Naive thymus-derived CD4-positive, alpha-beta T cell (primary cell): ENCODE results near the gene GPC6. TPM values are rescaled to one million over a fixed set of nuclear protein-coding genes. Genes with fewer than 3 reads are reported as not detected.

Experiments used
- ATAC-seq: fragments of 150-1000 bp; cut with Tn5 transposase; 2 replicates; pipeline ENCODE4 v1.10.0; 2021; ENCODE audit warnings: mild to moderate bottlenecking, moderate library complexity
- CTCF ChIA-PET: fragments of 350-600 bp; sonication (Branson Sonifier 250); formaldehyde crosslinking; loops from one replicate; lab custom pipeline; 2021; ENCODE audit warnings: antibody characterized with exemption; lab: Charles Lee
- POLR2A ChIA-PET: fragments of 350-600 bp; sonication (Branson Sonifier 250); formaldehyde crosslinking; loops from one replicate; lab custom pipeline; 2021; ENCODE audit warnings: antibody characterized with exemption, inconsistent platforms; lab: Charles Lee
- DNase-seq, 9 donors: peaks; one replicate each; pipeline versions ENCODE4 v3.0.0 to v3.0.0-alpha.2; 2020 to 2022; ENCODE audit warnings: mixed read lengths in 1 of 9
- H3K27ac ChIP-seq: one replicate; pipeline ENCODE4 v1.7.0; 2013; ENCODE audit warnings: mild to moderate bottlenecking, low read depth, low read length, moderate library complexity
- H3K27me3 ChIP-seq, 2 donors: one replicate each; pipeline ENCODE4 v1.7.0; 2013; ENCODE audit warnings: low read length in 2 of 2, mild to moderate bottlenecking in 2 of 2, moderate library complexity in 2 of 2; ENCODE audit not compliant: control insufficient read depth in 2 of 2, insufficient read depth in 2 of 2
- H3K36me3 ChIP-seq, 3 experiments: 1 replicate in 2 of 3; 2 replicates in 1 of 3; pipeline ENCODE4 v1.7.0; 2013; ENCODE audit warnings: low read length in 3 of 3, mild to moderate bottlenecking in 3 of 3, moderate library complexity in 1 of 3; ENCODE audit not compliant: insufficient read depth in 3 of 3, control insufficient read depth in 2 of 3
- H3K4me1 ChIP-seq, 2 donors: one replicate each; pipeline ENCODE4 v1.7.0; 2013; ENCODE audit warnings: low read length in 2 of 2, mild to moderate bottlenecking in 2 of 2, moderate library complexity in 1 of 2; ENCODE audit not compliant: control insufficient read depth in 2 of 2, insufficient read depth in 2 of 2
- H3K4me3 ChIP-seq: 2 replicates; pipeline ENCODE4 v1.7.0; 2013; ENCODE audit warnings: mild to moderate bottlenecking, low read length
- H3K9me3 ChIP-seq, 3 experiments: 1 replicate in 2 of 3; 2 replicates in 1 of 3; pipeline ENCODE4 v1.7.0; 2013; ENCODE audit warnings: low read length in 3 of 3; ENCODE audit not compliant: control insufficient read depth in 2 of 3
- H3K27ac Mint-ChIP-seq, 9 donors: one replicate each; pipeline ENCODE4 v1.8.0; 2020 to 2022; ENCODE audit warnings: mixed read lengths in 9 of 9, mild to moderate bottlenecking in 8 of 9, moderate library complexity in 5 of 9, inconsistent platforms in 2 of 9
- H3K27me3 Mint-ChIP-seq, 5 donors: one replicate each; pipeline ENCODE4 v1.8.0; 2021 to 2022; ENCODE audit warnings: mixed read lengths in 5 of 5, mild to moderate bottlenecking in 1 of 5
- H3K36me3 Mint-ChIP-seq, 5 donors: one replicate each; pipeline ENCODE4 v1.8.0; 2020 to 2022; ENCODE audit warnings: mixed read lengths in 5 of 5, mild to moderate bottlenecking in 3 of 5, inconsistent platforms in 1 of 5
- H3K4me1 Mint-ChIP-seq, 7 donors: one replicate each; pipeline ENCODE4 v1.8.0; 2020 to 2022; ENCODE audit warnings: mixed read lengths in 7 of 7, mild to moderate bottlenecking in 3 of 7, inconsistent platforms in 1 of 7
- H3K4me3 Mint-ChIP-seq, 10 donors: one replicate each; pipeline ENCODE4 v1.8.0; 2020 to 2022; ENCODE audit warnings: mild to moderate bottlenecking in 10 of 10, mixed read lengths in 10 of 10, moderate library complexity in 6 of 10, inconsistent platforms in 2 of 10
- H3K9me3 Mint-ChIP-seq, 11 donors: one replicate each; pipeline ENCODE4 v1.8.0; 2020 to 2022; ENCODE audit warnings: mixed read lengths in 11 of 11, mild to moderate bottlenecking in 4 of 11, inconsistent platforms in 1 of 11, moderate library complexity in 1 of 11
- intact Hi-C, 2 donors: fragments of 100-400 bp; cut with micrococcal nuclease; formaldehyde crosslinking; loops; one replicate each; pipeline ENCODE4 v1.15.1; 2023
- polyA plus RNA-seq, 2 donors: library from polyadenylated mRNA; unstranded; fragments of 300-500 nt; fragmentation: Illumina TruSeq; gene quantifications; one replicate each; pipeline ENCODE4 v1.2.3, GENCODE V29; 2021
- total RNA-seq, 6 experiments: library from RNA in 5 of 6; stranded (reverse) in 5 of 6; gene quantifications; 1 replicate in 5 of 6; 2 replicates in 1 of 6; pipeline ENCODE4 v1.2.3 and lab custom pipeline; 2021 to 2026

GPC6 gene
- total and polyA plus RNA-seq, 7 experiments from 2014 or later, result not detected

GRCh38 chr13:94408314-94409036, 1181.9 kb downstream of the GPC6 start:
- no peaks in the 10 kb centered on the region for H3K4me1 ChIP-seq
- H3K27ac ChIP-seq, result no peak overlapping the region
- no peak overlapping the region for H3K27ac Mint-ChIP-seq
- no peak overlapping the region for H3K4me3 ChIP-seq
- ATAC-seq (no peak), DNase-seq (no peak)
- H3K4me3 Mint-ChIP-seq, result no peak overlapping the region
- ChIA-PET CTCF (no interaction called here), POLR2A (no interaction called here)
- no peaks in the 10 kb centered on the region for H3K9me3 ChIP-seq
- H3K36me3 Mint-ChIP-seq, result peaks cover 0 to 8% (median 0%) of the 10 kb centered on the region in 5 donors
- peaks cover 0 to 4% (median 0%) of the 10 kb centered on the region in 11 donors for H3K9me3 Mint-ChIP-seq
- no peaks in the 10 kb centered on the region for H3K36me3 ChIP-seq
- H3K4me1 Mint-ChIP-seq, result no peaks in the 10 kb centered on the region
- H3K27me3 Mint-ChIP-seq, result peaks cover 0 to 13% (median 8%) of the 10 kb centered on the region in 5 donors
- H3K27me3 ChIP-seq, result no peaks in the 10 kb centered on the region
- intact Hi-C loops, result no loop called here

- Histone ChIP-seq H3K27ac (no peak overlapping the region), H3K4me3 (no peak overlapping the region), H3K36me3 (no peaks in the 10 kb centered on the region), H3K27me3 (no peaks in the 10 kb centered on the region), H3K4me1 (no peaks in the 10 kb centered on the region), H3K9me3 (no peaks in the 10 kb centered on the region)
- peaks cover 0 to 12% (median 2%) of the 10 kb centered on the region in 11 donors for H3K9me3 Mint-ChIP-seq
- H3K27ac Mint-ChIP-seq, result no peak overlapping the region
- intact Hi-C loops, result no loop called here
- H3K4me3 Mint-ChIP-seq, result no peak overlapping the region
- H3K36me3 Mint-ChIP-seq, result peaks cover 0 to 13% (median 2%) of the 10 kb centered on the region in 5 donors
- peaks cover 0 to 16% (median 13%) of the 10 kb centered on the region in 5 donors for H3K27me3 Mint-ChIP-seq
- H3K4me1 Mint-ChIP-seq, result no peaks in the 10 kb centered on the region
- ATAC-seq (no peak), DNase-seq (no peak)
- CTCF ChIA-PET, result interaction anchor here (0.6 kb wide), 1 partner anchor 18 kb away, joined by 4 read pairs; no protein-coding TSS in a partner anchor
- POLR2A ChIA-PET, result no interaction called here
These were observed 1185.1 kb downstream of the GPC6 start for GRCh38 chr13:94411747-94412146.

- Mint-ChIP-seq H3K36me3 (peaks cover 2 to 19% (median 8%) of the 10 kb centered on the region in 5 donors), H3K27ac (no peak overlapping the region), H3K4me3 (no peak overlapping the region), H3K9me3 (peaks cover 0 to 24% (median 8%) of the 10 kb centered on the region in 11 donors), H3K4me1 (peaks cover 0 to 3% (median 3%) of the 10 kb centered on the region in 7 donors), H3K27me3 (peaks cover 0 to 16% (median 13%) of the 10 kb centered on the region in 5 donors)
- DNase-seq (no peak), ATAC-seq (no peak)
- Histone ChIP-seq H3K36me3 (no peaks in the 10 kb centered on the region), H3K27me3 (no peaks in the 10 kb centered on the region), H3K4me1 (no peaks in the 10 kb centered on the region), H3K4me3 (no peak overlapping the region), H3K27ac (no peak overlapping the region), H3K9me3 (peaks cover 0 to 4% (median 0%) of the 10 kb centered on the region in 3 experiments)
- ChIA-PET CTCF (no interaction called here), POLR2A (no interaction called here)
- intact Hi-C loops, result no loop called here
These were observed 1186.4 kb downstream of the GPC6 start for GRCh38 chr13:94412870-94413597.

GRCh38 chr13:94413598-94413944, 1187.0 kb downstream of the GPC6 start:
- Histone ChIP-seq H3K9me3 (peaks cover 0 to 4% (median 0%) of the 10 kb centered on the region in 3 experiments), H3K27ac (no peak overlapping the region), H3K4me1 (peaks cover 0 to 3% of the 10 kb centered on the region in 2 donors), H3K4me3 (no peak overlapping the region), H3K27me3 (no peaks in the 10 kb centered on the region), H3K36me3 (no peaks in the 10 kb centered on the region)
- ChIA-PET CTCF (no interaction called here), POLR2A (no interaction called here)
- H3K9me3 Mint-ChIP-seq, result peaks cover 0 to 28% (median 9%) of the 10 kb centered on the region in 11 donors
- intact Hi-C loops, result no loop called here
- no peak overlapping the region for H3K27ac Mint-ChIP-seq
- DNase-seq (no peak), ATAC-seq (no peak)
- no peak overlapping the region for H3K4me3 Mint-ChIP-seq
- H3K4me1 Mint-ChIP-seq, result peaks cover 0 to 8% (median 7%) of the 10 kb centered on the region in 7 donors
- H3K36me3 Mint-ChIP-seq, result peaks cover 2 to 19% (median 8%) of the 10 kb centered on the region in 5 donors
- peaks cover 0 to 16% (median 9%) of the 10 kb centered on the region in 5 donors for H3K27me3 Mint-ChIP-seq

- DNase-seq, result no peak
- Histone ChIP-seq H3K4me3 (no peak overlapping the region), H3K36me3 (no peaks in the 10 kb centered on the region), H3K27ac (no peak overlapping the region), H3K27me3 (no peaks in the 10 kb centered on the region), H3K9me3 (peaks cover 0 to 4% (median 0%) of the 10 kb centered on the region in 3 experiments), H3K4me1 (peaks cover 0 to 7% of the 10 kb centered on the region in 2 donors)
- H3K4me3 Mint-ChIP-seq, result no peak overlapping the region
- H3K9me3 Mint-ChIP-seq, result peaks cover 0 to 31% (median 9%) of the 10 kb centered on the region in 11 donors
- no peak overlapping the region for H3K27ac Mint-ChIP-seq
- H3K27me3 Mint-ChIP-seq, result peaks cover 0 to 16% (median 5%) of the 10 kb centered on the region in 5 donors
- ATAC-seq, result no peak
- ChIA-PET CTCF (no interaction called here), POLR2A (no interaction called here)
- H3K4me1 Mint-ChIP-seq, result peaks cover 5 to 14% (median 12%) of the 10 kb centered on the region in 7 donors
- H3K36me3 Mint-ChIP-seq, result peaks cover 2 to 19% (median 8%) of the 10 kb centered on the region in 5 donors
- intact Hi-C loops, result no loop called here
These were observed 1187.5 kb downstream of the GPC6 start for GRCh38 chr13:94414141-94414540.

- CTCF ChIA-PET, result interaction anchor here (0.5 kb wide), 1 partner anchor 226 kb away, joined by 3 read pairs; no protein-coding TSS in a partner anchor
- intact Hi-C loops, result loop anchor here in 1 of 2 donors (5.0 kb wide), 1 partner anchor 87 kb away; no protein-coding TSS in a partner anchor
- no peak overlapping the region for H3K27ac Mint-ChIP-seq
These were observed 1188.1 kb downstream of the GPC6 start for GRCh38 chr13:94414708-94415107.

More at GRCh38 chr13:94414708-94415107, 1188.1 kb downstream of the GPC6 start:
- DNase-seq, result no peak
- H3K4me3 Mint-ChIP-seq, result no peak overlapping the region
- H3K4me3 ChIP-seq, result no peak overlapping the region
- H3K36me3 Mint-ChIP-seq, result peaks cover 2 to 18% (median 8%) of the 10 kb centered on the region in 5 donors
- H3K4me1 Mint-ChIP-seq, result peaks cover 5 to 20% (median 18%) of the 10 kb centered on the region in 7 donors
- peaks cover 0 to 16% (median 5%) of the 10 kb centered on the region in 5 donors for H3K27me3 Mint-ChIP-seq
- peaks cover 0 to 4% (median 0%) of the 10 kb centered on the region in 3 experiments for H3K9me3 ChIP-seq
- ATAC-seq, result no peak
- H3K27ac ChIP-seq, result no peak overlapping the region
- peaks cover 0 to 34% (median 14%) of the 10 kb centered on the region in 11 donors for H3K9me3 Mint-ChIP-seq
- H3K36me3 ChIP-seq, result no peaks in the 10 kb centered on the region
- H3K4me1 ChIP-seq, result peaks cover 0 to 12% of the 10 kb centered on the region in 2 donors
- H3K27me3 ChIP-seq, result no peaks in the 10 kb centered on the region
- POLR2A ChIA-PET, result no interaction called here
